LHCN-M2 (cell line): ENCODE data around the gene SUSD2. TPM values are rescaled to one million over a fixed set of nuclear protein-coding genes. Genes with fewer than 3 reads are reported as not detected.
"Not testable (repeated sequence)": the region's sequence is repeated elsewhere in the genome, so short reads cannot be mapped to it uniquely, and the experiment has no call there.

Experiments
- DNase-seq: peaks from one replicate; pipeline ENCODE4 v3.0.0-alpha.2; 2012; ENCODE audit warnings: low read depth
- total RNA-seq: library from RNA; depleted of rRNA; stranded (reverse); fragments of >200 nt; gene quantifications from 2 replicates; pipeline ENCODE4 v1.2.3, GENCODE V29; 2014

The SUSD2 gene
- total RNA-seq, 1 experiment from 2014 or later: 0.23 TPM

DNA sequence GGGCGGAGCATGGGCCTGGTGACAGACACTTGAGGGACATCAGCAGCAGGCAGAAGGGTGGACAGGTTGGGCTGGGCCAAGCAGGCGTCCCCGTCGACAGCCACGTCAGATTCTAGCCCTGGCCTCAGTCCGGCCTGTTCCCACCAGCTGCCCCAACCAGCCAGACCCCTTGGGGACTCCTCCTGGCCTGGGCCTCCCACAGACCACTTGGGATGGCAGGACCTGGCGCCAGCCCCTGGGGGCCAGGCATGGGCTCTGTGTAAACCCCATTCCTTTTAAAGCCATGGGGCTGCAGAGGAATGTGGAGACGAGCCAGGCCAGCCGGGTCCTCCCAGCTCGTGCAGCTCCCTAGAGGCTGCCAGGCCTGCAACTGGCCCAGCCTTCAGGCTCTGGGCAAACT, 4.7 kb upstream of the SUSD2 start:
- DNase-seq: no peak

DNA sequence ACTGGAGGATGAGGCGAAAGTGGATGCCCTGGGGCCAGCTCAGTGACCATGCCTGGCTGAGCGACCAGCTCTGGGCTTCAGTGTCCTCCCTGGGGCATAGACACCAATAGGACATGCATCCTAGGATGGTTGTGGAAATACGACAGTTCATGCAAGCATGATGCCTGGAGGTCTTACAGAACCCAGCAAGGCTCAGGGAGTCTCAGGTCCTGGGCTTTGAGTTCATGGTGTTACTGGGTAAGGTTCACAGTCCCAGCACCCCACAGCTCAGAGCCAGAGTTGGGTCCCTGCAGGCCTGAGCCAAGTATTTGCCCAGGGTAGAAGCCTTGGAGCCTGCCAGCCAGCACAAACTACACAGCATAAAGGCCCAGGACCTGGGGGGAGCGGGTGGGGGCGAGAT, 4.2 kb upstream of the SUSD2 start:
- DNase-seq: no peak

DNA sequence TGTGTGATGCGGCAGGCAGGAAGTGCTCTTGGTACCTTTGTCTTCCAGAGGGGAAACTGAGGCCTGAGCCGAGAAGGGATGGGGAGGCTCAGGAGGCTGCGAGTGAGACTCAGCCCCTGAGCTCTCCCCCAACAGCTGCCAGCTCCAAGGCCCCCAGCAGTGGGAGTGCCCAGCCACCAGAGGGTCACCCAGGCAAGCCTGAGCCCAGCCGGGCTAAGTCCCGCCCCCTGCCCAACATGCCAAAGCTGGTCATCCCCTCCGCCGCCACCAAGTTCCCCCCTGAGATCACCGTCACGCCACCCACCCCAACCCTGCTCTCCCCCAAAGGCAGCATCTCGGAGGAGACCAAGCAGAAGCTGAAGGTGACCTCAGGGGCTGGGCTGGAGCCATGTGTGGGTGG, 3.8 kb upstream of the SUSD2 start:
- DNase-seq: no peak

DNA sequence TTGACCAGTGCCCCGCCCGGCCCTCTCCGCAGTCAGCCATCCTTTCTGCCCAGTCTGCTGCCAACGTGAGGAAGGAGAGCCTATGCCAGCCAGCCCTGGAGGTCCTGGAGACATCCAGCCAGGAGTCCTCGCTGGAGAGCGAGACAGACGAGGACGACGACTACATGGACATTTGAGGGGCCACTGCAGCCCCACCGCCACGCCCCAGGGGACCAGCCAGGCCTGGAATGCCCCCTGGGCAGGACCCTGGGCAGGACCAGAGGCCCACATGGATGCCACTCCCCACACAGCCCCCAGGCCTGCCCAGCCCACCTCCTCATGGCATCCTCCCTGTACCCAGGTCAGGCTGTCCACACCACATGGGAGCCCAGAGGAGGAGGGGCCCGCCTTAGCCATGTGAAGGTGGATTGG, 3.3 kb upstream of the SUSD2 start:
- no peak for DNase-seq

DNA sequence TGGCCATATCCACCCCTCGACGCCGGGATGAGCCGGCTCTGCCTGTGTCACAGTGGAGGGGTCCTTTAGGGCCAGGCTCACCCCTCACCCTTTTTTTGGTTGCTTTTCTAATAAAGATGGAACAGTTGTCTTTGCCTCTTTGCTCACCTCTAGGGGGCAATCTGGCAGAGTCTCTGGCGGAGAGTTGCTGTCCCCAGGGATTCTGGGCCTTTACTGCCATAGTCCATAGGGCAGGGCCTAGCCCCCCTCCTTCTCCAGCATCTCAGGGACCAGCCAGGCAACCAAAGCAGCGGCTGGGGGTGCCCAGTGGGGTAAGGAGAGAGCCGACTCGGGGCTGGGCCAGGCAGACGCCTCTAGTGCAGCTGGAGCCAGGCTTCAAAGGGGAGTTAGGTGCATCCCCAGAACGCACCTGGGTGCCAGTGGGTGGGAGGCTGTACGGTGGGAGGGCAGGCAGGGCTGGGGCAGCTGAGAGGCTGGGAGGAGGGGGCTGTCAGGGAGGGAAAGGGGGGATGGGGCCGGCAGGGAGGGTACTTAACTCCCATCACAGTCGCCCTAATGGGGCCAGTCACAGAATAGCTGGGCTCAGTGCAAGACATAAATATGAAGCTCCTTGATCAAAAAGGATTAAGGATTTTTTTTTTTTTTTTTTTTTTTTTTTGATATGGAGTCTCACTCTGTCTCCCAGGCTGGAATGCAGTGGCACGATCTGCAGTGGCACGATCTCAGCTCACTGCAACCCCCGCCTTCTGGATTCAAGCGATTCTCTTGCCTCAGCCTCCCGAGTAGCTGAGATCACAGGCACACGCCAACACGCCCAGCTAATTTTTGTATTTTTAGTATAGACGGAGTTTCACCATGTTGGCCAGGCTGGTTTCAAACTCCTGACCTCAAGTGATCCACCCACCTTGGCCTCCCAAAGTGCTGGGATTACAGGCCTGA, 2.5 kb upstream of the SUSD2 start:
- no peak for DNase-seq

DNA sequence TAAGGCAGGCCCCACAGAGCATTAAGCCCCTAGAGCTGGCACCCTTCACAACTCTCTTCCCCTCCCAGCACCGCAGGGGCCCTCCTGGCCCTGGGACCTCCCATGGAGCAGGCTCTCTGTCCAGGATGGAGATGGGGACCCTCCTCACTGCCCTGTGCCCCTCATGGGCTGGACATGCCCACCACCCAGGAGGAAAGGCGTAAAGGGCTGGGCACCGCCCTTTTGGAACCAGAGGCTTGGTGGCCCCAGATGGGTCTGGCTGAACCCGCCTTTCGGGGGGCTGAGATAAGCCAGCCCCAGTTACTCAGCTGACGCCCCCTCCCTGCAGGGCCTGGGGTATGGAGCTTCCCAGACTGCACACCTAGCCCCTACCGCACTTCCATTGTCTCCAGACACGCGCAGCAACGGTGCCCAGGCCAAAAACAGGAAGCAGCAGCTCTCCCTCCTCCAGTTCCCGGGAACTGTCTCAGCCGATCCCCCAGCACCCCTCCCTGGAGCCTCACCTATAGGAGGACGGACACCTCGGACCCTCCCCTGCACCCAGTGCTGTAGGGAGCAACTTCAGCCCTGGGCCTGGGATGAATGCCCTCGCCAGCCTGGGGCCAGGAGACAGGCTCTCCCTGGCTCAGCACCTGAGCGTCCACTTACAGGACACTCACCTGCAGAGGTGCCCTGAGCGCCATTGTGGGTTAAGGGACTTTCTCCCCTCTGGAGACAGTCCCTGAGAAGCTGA, 1.6 kb upstream of the SUSD2 start:
- DNase-seq: no peak

DNA sequence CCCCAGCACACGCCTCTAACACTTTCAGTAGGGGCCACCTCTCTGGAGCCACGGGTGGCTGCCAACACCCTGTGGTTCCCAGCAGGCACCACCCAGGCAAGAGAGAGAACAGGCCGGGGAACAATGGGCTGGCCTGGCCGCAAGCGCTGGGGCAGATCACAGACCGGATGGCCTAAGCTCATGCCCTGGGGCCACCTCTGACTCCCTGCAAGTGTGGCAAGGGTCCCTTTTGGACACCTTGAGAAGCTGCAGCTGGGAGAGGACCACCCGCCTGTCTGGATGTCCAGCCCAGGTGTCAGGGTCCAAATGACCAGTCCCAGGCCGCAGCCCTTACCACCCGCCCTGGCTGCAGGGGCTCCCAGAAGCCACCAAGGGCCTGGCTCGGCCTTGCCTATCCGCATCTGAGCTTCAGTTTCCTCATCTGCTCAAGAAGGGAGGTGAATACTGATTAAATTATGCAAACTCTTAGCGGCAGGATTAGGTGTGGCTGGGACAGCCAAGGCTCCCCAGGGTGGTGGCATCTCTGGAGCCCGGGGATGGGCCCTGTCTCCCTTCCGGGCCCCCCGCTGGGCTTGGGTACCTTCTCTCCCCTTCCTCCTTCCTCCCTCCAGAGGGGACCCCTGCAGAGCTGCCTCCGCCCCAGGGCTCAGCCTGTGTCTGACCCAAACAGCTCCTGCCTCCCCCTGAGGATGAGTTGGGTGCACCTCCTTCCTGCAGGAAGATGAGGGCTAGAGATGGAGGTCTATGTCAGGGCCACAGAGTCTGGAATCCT, 785 bp upstream of the SUSD2 start:
- DNase-seq: no peak

DNA sequence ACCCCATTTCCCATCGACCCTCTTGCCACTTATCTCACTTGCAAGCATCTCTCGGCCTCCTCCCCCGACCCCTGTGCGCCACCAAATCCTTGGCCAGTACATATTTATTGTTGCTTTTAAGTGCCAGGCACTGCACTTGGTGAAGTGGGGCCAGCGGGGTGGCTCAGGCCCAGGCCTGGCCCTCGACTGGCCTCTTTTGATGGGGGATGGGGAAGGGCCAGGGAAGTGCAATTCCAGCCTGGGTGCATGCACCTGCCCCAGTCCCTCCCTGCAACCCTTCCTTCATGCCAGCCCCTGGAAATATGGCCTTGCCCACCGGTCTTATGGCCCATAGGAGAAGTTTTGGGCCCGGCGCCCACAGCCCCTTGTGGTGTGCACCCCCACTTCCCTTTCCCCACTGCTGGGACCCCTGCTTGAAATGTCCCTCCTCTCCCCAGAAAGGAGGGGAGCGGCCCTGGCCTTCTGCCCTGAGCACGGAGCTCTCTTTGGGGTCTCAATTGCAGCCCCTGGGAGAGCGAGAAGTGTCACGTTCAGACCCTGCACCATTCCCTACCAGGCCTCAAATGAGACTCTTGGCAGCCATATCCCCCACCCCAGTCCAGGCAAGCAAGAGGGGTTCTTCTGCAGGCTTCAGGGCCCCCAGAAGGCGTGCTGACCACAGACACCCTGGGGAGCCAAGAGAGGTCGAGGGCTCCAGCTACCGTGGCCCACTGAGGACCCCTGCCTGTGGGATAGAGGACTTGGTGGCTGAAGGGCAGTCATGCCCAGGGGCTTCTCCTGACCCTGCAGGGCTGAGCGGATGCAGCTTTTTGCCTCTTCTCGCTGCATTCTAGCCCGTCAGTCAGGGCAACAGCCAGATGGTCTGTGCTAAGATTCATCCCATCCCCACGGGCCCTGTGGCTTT, 961 bp downstream of the SUSD2 start:
- DNase-seq: no peak

DNA sequence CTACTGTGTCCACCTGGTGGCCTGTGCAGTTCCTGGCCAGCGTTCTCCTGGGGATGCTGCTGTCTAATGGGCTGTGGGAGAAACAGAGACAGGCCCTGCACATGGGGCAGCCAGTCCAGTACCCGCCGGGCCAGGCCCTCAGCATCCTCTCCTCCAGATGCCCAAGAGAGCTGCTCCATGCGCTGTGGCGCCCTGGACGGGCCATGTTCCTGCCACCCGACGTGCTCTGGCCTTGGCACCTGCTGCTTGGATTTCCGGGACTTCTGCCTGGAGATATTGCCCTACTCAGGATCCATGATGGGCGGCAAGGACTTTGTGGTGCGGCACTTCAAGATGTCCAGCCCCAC, 1.6 kb downstream of the SUSD2 start:
- not testable (repeated sequence) for DNase-seq

DNA sequence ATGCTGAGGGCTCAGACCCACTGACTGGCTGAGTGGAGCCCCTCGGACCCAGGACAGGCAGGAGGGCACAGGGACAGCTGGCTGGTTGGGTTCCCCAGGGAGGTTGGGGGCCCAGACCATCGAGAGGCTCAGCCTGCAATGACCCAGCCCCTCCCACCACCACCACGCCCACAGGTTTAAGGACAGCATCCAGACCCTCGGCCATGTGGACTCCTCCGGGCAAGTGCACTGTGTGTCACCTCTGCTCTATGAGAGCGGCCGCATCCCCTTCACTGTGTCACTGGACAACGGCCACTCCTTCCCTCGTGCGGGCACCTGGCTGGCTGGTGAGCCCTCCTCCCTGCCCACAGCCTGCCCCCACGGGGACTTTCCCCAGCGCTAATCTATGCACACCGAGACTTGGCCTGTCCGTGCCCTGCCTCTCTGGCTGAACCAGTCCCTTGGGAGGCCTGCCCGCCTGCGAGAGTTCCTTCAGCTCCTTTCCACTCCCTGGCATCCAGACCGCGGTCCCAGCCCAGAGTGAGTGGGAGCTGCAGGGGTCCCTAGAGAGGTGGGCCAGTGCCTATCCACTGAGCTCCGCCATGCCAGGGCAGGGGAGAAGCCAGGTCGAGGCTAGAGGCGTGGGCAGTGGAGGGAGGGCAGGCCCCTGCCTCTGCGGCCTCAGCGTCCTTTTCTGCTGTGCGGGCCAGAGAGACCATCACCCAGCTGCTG, 2.2 kb downstream of the SUSD2 start:
- DNase-seq: no peak

DNA sequence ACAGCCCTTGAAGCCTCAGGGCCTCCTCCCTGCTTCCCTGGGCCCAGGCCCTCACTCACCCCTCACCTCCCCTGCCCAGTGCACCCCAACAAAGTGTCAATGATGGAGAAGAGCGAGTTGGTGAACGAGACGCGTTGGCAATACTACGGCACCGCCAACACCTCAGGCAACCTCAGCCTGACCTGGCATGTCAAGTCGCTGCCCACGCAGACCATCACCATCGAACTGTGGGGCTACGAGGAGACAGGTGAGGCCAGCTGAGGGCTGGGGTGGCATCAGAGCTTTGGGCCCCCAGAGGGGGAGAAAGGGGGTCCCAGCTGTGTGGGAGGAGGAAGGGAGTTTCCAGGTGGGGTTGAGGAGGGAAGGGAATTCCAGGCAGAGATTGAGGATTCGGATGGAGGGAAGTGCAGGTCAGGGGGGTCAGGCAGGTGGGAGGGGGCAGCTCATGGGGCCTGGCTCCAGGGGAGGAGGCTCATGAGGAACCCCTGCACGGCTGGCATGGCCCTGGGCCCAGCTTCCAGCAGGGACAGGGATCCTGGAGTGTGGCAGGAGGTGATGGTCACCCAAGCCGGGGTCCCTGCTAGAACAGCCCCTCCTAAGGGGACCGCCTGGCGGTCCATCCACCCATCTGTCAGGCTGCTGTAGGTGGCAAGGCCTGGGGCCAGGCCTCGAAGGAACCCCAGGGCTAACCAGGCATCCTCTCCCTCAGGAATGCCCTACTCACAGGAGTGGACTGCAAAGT, 2.9 kb downstream of the SUSD2 start:
- no peak for DNase-seq

DNA sequence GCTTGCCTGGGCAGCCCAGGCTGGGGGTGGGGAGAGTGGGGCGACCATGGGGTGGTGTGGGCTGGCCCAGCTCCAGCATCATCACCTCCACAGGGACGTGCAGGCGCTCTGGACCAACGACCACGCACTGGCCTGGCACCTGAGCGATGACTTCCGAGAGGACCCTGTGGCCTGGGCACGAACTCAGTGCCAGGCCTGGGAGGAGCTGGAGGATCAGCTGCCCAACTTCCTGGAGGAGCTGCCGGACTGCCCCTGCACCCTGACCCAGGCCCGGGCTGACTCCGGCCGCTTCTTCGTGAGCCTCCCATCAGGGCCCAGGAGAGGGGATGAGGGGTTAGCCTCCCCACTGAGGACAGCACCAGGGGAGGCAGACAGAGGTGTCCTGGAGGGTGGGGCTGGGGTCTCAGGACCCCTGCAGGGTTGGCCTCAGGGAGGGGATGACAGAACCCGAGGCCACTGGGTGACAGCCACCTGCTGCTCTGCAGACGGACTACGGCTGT, 3.8 kb downstream of the SUSD2 start:
- no peak for DNase-seq

DNA sequence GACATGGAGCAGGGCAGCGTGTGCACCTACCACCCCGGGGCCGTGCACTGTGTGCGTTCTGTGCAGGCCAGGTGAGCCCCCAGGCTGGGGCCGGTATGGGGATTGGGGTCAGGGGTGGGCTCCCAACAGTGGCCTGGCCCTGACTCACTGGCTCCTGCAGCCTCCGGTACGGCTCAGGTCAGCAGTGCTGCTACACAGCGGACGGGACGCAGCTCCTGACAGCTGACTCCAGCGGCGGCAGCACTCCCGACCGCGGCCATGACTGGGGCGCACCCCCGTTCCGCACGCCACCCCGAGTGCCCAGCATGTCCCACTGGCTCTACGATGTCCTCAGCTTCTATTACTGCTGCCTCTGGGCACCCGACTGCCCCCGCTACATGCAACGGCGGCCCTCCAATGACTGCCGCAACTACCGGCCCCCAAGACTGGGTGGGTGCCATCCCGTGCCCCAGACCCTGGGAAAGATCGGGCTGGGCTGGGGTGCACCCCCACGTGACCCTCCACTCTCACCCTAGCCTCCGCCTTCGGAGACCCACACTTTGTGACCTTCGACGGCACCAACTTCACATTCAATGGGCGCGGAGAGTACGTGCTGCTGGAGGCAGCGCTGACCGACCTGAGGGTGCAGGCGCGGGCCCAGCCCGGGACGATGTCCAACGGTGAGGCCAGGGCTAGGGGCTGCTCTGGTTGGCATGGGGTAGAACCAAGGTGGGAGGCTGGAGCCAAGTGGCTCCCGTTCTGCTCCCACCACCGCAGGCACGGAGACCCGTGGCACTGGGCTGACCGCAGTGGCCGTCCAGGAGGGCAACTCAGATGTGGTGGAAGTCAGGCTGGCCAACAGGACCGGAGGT, 4.4 kb downstream of the SUSD2 start:
- no peak for DNase-seq

DNA sequence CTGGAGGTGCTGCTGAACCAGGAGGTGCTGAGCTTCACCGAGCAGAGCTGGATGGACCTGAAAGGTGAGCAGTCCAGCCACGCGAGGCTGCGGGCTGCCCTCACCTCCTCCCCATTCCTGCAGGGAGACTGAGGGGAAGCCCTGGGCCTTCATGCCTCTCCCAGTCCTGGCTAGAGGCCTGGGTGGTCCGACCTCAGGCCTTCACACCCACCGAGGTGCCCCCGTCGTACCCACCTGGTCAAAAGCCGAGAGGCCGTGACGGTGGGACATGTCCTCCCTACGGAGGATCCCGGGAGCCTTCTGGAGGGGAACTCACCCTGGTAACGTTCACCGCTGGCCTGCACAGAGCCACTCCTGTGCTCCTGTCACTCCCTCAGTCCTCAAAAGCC, 5.1 kb downstream of the SUSD2 start:
- DNase-seq: no peak

DNA sequence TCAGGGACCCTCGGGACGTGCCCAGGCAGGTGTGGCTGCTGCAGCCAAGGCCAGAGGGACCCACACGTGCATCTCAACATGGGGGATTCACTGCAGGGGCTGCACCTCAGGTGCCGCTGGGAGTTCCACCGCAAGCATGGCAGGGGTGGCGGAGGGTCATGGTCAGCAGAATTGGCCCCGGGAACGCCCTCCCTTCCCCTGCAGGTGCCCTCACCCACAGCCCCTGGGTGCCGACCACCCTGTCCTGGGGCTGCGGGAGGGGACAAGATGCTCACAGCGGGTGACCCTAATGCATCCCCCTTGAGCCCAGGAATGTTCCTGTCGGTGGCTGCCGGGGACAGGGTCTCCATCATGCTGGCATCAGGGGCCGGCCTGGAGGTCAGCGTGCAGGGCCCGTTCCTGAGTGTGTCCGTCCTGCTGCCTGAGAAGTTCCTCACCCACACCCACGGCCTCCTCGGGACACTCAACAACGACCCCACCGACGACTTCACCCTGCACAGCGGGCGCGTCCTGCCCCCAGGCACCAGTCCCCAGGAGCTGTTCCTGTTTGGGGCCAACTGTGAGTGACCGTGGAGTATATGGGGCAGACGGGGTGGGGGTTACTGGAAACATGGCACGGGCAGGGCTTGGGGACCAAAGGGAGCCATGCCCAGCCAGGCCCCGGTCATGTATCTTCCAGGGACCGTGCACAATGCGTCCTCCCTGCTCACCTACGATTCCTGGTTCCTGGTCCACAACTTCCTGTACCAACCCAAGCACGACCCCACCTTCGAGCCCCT, 5.8 kb downstream of the SUSD2 start:
- DNase-seq: no peak

DNA sequence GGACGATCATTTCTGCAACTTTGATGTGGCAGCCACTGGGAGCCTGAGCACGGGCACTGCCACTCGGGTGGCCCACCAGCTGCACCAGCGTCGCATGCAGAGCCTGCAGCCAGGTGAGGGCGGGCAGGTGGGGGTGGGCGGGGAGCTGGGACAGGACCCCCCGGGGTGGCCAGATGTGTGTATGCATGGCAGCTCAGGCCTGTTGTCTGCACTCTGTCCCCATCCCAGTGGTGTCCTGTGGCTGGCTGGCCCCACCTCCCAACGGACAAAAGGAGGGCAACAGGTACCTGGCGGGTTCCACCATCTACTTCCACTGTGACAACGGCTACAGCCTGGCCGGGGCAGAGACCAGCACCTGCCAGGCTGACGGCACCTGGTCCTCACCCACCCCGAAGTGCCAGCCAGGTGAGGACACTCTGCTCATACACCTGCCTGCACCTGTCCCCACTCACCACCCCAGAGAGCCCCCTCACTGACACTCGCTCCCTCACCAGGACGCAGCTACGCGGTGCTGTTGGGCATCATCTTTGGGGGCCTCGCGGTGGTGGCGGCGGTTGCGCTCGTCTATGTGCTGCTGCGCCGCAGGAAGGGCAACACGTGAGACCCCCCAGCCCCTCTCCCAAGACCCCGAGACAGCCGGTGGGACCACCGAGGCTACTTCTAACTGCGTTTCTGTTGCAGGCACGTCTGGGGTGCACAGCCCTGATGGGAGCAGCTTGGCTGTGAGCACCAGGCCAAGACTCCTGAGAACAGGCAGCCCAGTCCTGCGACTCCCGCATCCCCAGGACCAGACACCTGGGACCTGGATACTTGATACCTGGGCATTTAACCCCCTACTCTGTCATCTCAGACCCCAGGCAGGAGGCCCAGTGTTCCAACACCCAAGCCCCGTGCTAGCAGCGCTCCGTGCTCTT, 6.7 kb downstream of the SUSD2 start:
- DNase-seq: no peak
